ENCODE results near the gene SRP54. TPM values are rescaled to one million over a fixed set of nuclear protein-coding genes. Genes with fewer than 3 reads are reported as not detected.
"Not testable (repeated sequence)": the region's sequence is repeated elsewhere in the genome, so short reads cannot be mapped to it uniquely, and the experiment has no call there.

Gene SRP54
- total and polyA plus RNA-seq, 2 donors = 33.7 to 54.1 TPM

DNA sequence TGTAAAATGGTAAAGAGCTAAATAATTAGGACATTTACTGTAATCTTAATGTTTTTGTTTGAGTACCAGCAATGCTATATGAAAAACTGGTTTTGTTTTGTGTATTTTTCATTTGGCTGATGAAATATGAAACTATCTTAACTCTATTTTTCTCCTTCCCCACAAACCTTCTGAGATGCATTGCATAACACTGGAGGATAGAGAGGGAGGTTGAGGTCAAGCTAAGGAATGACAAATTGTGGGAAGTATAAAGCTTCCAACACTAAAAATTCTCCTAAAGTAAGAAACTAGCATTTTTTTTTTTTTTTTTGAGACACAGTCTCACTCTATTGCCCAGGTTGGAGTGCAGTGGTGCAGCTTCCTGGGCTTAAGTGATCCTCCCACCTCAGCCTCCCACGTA is 31.5 kb upstream of the SRP54 start:
- no peaks in the 10 kb centered on the region for H3K27me3 ChIP-seq (ENCODE audit: control insufficient read depth in 2 of 2, insufficient read depth in 1 of 2, low read length in 1 of 2)
- H3K9me3 ChIP-seq (ENCODE audit: control insufficient read depth in 2 of 2, insufficient read depth in 1 of 2, low read length in 1 of 2) = no peaks in the 10 kb centered on the region
- H3K4me3 ChIP-seq (ENCODE audit: low read length in 2 of 2) = no peak overlapping the region
- 100% methylated on average over 1 of the region's 1 CpG for WGBS
- no peak for DNase-seq (ENCODE audit: low read depth in 6 of 9, low spot score in 9 of 9)
- H3K27ac ChIP-seq (ENCODE audit: low read depth in 1 of 2, low read length in 1 of 2) = no peak overlapping the region
- H3K36me3 ChIP-seq (ENCODE audit: control insufficient read depth in 2 of 2, insufficient read depth in 2 of 2, low read length in 1 of 2) = peaks cover 11 to 13% of the 10 kb centered on the region in 2 donors
- H3K4me1 ChIP-seq (ENCODE audit: control insufficient read depth in 2 of 2, insufficient read depth in 2 of 2, low read length in 2 of 2) = no peaks in the 10 kb centered on the region

DNA sequence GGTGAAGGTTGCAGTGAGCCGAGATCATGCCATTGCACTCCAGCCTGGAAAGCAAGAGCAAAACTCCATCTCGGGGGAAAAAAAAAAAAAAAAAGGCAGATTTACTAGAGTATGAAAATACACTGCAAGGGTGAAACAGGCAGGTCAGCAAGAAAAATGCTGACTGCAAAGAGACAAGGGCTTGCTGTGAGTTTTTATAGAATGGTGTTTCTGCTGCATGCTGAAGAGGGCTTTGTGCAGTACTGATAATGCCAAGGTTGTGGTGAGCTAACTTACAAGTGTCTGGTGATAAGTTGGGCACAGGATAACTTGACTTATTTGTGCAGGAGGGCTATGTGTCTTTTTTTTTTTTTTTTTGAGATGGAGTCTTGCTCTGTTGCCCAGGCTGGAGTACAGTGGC is 25.9 kb upstream of the SRP54 start:
- DNase-seq (ENCODE audit: low read depth in 6 of 9, low spot score in 9 of 9) = no peak
- peaks cover 10 to 14% of the 10 kb centered on the region in 2 donors for H3K36me3 ChIP-seq (ENCODE audit: control insufficient read depth in 2 of 2, insufficient read depth in 2 of 2, low read length in 1 of 2)
- 69% methylated on average over 2 of the region's 2 CpGs for WGBS
- H3K4me1 ChIP-seq (ENCODE audit: control insufficient read depth in 2 of 2, insufficient read depth in 2 of 2, low read length in 2 of 2) = no peaks in the 10 kb centered on the region
- no peak overlapping the region for H3K27ac ChIP-seq (ENCODE audit: low read depth in 1 of 2, low read length in 1 of 2)
- H3K4me3 ChIP-seq (ENCODE audit: low read length in 2 of 2) = no peak overlapping the region
- H3K27me3 ChIP-seq (ENCODE audit: control insufficient read depth in 2 of 2, insufficient read depth in 1 of 2, low read length in 1 of 2) = no peaks in the 10 kb centered on the region
- no peaks in the 10 kb centered on the region for H3K9me3 ChIP-seq (ENCODE audit: control insufficient read depth in 2 of 2, insufficient read depth in 1 of 2, low read length in 1 of 2)

DNA sequence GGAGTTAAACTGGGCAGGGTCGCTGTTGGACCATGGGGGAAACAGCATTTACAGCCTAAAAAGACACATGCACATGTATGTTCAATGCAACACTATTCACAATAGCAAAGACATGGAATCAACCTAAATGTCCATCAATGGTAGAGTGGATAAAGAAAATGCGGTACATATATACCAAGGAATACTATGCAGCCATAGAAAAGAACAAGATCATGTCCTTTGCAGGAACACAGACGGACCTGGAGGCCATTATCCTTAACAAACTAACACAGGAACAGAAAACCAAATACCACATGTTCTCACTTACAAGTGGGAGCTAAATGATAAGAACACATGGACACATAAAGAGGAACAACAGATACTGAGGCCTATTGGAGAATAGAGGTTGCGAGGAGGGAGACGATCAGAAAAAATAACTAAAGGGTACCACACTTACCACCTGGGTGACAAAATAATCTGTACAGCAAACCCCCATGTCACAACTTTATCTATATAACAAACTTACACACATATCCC is 25.0 kb upstream of the SRP54 start:
- no peaks in the 10 kb centered on the region for H3K27me3 ChIP-seq (ENCODE audit: control insufficient read depth in 2 of 2, insufficient read depth in 1 of 2, low read length in 1 of 2)

DNA sequence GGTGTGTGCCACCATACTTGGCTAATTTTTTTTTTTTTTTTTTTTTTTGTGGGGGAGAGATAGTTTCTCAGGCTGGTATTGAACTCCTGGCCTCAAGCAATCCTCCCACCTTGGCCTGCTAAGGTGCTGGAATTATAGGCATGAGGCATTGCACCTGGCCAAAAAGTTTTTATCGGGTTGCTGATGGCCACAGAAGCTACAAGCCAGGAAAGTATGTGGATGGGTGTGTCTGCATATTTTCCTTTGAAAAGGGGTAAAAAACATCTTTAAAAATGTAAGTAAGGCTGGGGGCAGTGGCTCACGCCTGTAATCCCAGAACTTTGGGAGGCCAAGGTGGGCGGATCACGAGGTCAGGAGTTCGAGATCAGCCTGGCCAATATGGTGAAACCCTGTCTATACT is 20.7 kb upstream of the SRP54 start:
- WGBS = 91% methylated on average over 5 of the region's 5 CpGs
- not testable (repeated sequence) for DNase-seq (ENCODE audit: low read depth in 6 of 9, low spot score in 9 of 9); H3K9me3 ChIP-seq (ENCODE audit: control insufficient read depth in 2 of 2, insufficient read depth in 1 of 2, low read length in 1 of 2); H3K36me3 ChIP-seq (ENCODE audit: control insufficient read depth in 2 of 2, insufficient read depth in 2 of 2, low read length in 1 of 2); H3K27ac ChIP-seq (ENCODE audit: low read depth in 1 of 2, low read length in 1 of 2); H3K4me1 ChIP-seq (ENCODE audit: control insufficient read depth in 2 of 2, insufficient read depth in 2 of 2, low read length in 2 of 2); H3K27me3 ChIP-seq (ENCODE audit: control insufficient read depth in 2 of 2, insufficient read depth in 1 of 2, low read length in 1 of 2); H3K4me3 ChIP-seq (ENCODE audit: low read length in 2 of 2)

More for the DNA sequence above, 25.0 kb upstream of the SRP54 start:
- DNase-seq (ENCODE audit: low read depth in 6 of 9, low spot score in 9 of 9) = no peak
- 97% methylated on average over 5 of the region's 5 CpGs for WGBS
- Histone ChIP-seq H3K4me1 (ENCODE audit: control insufficient read depth in 2 of 2, insufficient read depth in 2 of 2, low read length in 2 of 2) (no peaks in the 10 kb centered on the region), H3K36me3 (ENCODE audit: control insufficient read depth in 2 of 2, insufficient read depth in 2 of 2, low read length in 1 of 2) (peaks cover 12 to 13% of the 10 kb centered on the region in 2 donors), H3K9me3 (ENCODE audit: control insufficient read depth in 2 of 2, insufficient read depth in 1 of 2, low read length in 1 of 2) (no peaks in the 10 kb centered on the region), H3K27ac (ENCODE audit: low read depth in 1 of 2, low read length in 1 of 2) (no peak overlapping the region), H3K4me3 (ENCODE audit: low read length in 2 of 2) (no peak overlapping the region)

DNA sequence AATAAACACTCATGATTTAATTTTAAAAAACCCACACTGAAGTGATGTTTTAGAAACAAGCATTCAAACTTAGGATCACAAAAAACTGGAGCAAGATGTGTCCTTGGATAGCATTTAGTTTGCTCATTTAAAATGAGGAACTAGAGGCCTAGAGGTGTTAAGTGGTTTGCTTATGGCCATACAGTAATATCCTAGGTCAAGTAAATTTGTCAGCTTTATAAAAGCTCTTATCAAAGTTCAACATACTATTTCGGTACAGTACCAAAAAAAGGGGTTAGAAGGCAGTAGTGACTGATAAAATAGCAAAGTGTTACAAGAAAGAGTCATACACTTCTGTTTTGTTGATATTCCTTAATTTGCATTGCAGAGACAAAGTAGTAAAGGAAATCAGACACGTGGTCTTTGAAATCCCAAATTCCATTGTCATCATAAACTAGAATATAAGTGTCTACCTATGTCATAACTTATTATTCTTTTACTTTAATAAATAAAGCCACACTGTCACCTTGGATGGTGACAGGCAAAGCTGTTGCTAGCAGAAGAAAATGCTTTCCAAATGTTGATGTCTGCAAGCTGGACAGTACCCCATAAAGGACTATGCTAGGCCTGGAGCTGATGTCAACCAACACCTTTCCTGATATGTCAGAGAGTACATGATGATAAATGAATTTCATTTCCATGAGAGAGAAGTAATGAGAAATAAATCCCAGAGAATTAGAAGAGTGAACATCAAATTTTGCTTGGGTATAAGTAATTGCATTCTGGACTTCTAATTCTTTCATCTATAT is 17.6 kb upstream of the SRP54 start:
- Histone ChIP-seq H3K4me1 (ENCODE audit: control insufficient read depth in 2 of 2, insufficient read depth in 2 of 2, low read length in 2 of 2) (no peaks in the 10 kb centered on the region), H3K27ac (ENCODE audit: low read depth in 1 of 2, low read length in 1 of 2) (no peak overlapping the region), H3K27me3 (ENCODE audit: control insufficient read depth in 2 of 2, insufficient read depth in 1 of 2, low read length in 1 of 2) (no peaks in the 10 kb centered on the region), H3K9me3 (ENCODE audit: control insufficient read depth in 2 of 2, insufficient read depth in 1 of 2, low read length in 1 of 2) (no peaks in the 10 kb centered on the region), H3K36me3 (ENCODE audit: control insufficient read depth in 2 of 2, insufficient read depth in 2 of 2, low read length in 1 of 2) (peaks cover 4 to 6% of the 10 kb centered on the region in 2 donors), H3K4me3 (ENCODE audit: low read length in 2 of 2) (no peak overlapping the region)
- 94% methylated on average over 2 of the region's 2 CpGs for WGBS
- DNase-seq (ENCODE audit: low read depth in 6 of 9, low spot score in 9 of 9) = no peak

DNA sequence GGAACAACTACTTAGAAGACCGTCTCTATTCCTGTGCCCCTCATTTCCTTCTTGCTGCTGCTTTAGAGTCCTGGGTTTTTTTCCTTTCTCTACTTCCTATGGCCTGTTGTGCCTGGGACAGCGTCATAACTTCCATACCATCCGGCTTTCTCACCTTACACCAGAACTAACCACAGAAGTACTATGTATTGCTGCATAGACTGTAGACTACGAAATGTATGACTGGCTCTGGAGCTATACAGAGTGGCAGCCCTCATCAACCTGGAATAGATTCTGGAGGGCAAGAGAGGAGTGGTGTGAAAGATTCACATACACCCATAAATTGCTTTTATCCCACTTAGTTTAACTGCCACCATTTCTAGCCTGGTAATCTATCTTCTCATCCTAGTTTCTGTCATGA is 16.9 kb upstream of the SRP54 start:
- Histone ChIP-seq H3K4me1 (ENCODE audit: control insufficient read depth in 2 of 2, insufficient read depth in 2 of 2, low read length in 2 of 2) (no peaks in the 10 kb centered on the region), H3K9me3 (ENCODE audit: control insufficient read depth in 2 of 2, insufficient read depth in 1 of 2, low read length in 1 of 2) (no peaks in the 10 kb centered on the region), H3K27ac (ENCODE audit: low read depth in 1 of 2, low read length in 1 of 2) (no peak overlapping the region), H3K36me3 (ENCODE audit: control insufficient read depth in 2 of 2, insufficient read depth in 2 of 2, low read length in 1 of 2) (peaks cover 4 to 6% of the 10 kb centered on the region in 2 donors), H3K27me3 (ENCODE audit: control insufficient read depth in 2 of 2, insufficient read depth in 1 of 2, low read length in 1 of 2) (no peaks in the 10 kb centered on the region), H3K4me3 (ENCODE audit: low read length in 2 of 2) (no peak overlapping the region)
- DNase-seq (ENCODE audit: low read depth in 6 of 9, low spot score in 9 of 9) = no peak
- WGBS = 99% methylated on average over 4 of the region's 4 CpGs

DNA sequence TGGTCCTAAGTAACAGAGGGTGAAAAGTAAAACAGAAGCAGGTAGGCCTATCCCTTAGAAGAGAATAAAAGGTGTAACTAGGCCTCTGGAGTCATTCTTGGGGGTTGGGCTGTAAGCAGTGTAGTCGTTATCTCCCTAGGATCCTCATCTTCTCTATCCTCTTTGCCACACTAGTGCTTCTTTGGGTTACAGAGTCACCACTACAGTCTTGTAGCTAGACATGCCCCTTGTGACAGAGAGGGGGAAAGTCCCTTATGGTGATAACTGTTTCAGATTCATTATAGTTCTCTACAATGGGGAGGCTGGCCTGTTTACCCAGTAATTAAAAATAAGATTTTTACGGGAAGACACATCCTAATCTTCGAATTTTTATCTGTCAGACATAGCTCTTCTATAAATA is 16.4 kb upstream of the SRP54 start:
- Histone ChIP-seq H3K27ac (ENCODE audit: low read depth in 1 of 2, low read length in 1 of 2) (no peak overlapping the region), H3K36me3 (ENCODE audit: control insufficient read depth in 2 of 2, insufficient read depth in 2 of 2, low read length in 1 of 2) (peaks cover 4 to 6% of the 10 kb centered on the region in 2 donors), H3K4me3 (ENCODE audit: low read length in 2 of 2) (no peak overlapping the region), H3K27me3 (ENCODE audit: control insufficient read depth in 2 of 2, insufficient read depth in 1 of 2, low read length in 1 of 2) (no peaks in the 10 kb centered on the region), H3K4me1 (ENCODE audit: control insufficient read depth in 2 of 2, insufficient read depth in 2 of 2, low read length in 2 of 2) (no peaks in the 10 kb centered on the region), H3K9me3 (ENCODE audit: control insufficient read depth in 2 of 2, insufficient read depth in 1 of 2, low read length in 1 of 2) (no peaks in the 10 kb centered on the region)
- DNase-seq (ENCODE audit: low read depth in 6 of 9, low spot score in 9 of 9) = no peak
- WGBS = 95% methylated on average over 3 of the region's 3 CpGs

DNA sequence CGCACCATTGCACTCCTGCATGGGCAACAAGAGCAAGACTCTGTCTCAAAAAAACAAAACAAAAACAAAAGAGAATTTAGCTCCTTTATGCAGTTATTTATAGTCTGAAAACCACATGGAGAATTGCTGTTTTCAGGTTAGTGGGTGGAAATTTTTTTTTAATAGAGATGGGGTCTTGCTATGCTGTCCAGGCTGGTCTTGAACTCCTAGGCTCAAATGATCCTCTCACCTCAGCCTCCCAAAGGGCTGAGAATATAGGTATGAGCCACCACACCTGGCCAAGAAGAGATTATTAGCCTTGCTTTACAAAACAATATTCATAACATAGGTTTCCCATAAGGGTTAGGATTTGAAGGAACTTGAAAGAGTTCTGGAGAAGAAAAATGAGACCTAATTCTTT is 12.1 kb upstream of the SRP54 start:
- Histone ChIP-seq H3K36me3 (ENCODE audit: control insufficient read depth in 2 of 2, insufficient read depth in 2 of 2, low read length in 1 of 2) (peaks cover 3% of the 10 kb centered on the region in 2 donors), H3K4me1 (ENCODE audit: control insufficient read depth in 2 of 2, insufficient read depth in 2 of 2, low read length in 2 of 2) (no peaks in the 10 kb centered on the region), H3K27me3 (ENCODE audit: control insufficient read depth in 2 of 2, insufficient read depth in 1 of 2, low read length in 1 of 2) (no peaks in the 10 kb centered on the region), H3K9me3 (ENCODE audit: control insufficient read depth in 2 of 2, insufficient read depth in 1 of 2, low read length in 1 of 2) (no peaks in the 10 kb centered on the region), H3K27ac (ENCODE audit: low read depth in 1 of 2, low read length in 1 of 2) (no peak overlapping the region), H3K4me3 (ENCODE audit: low read length in 2 of 2) (no peak overlapping the region)
- 100% methylated on average over 1 of the region's 1 CpG for WGBS
- DNase-seq (ENCODE audit: low read depth in 6 of 9, low spot score in 9 of 9) = no peak

DNA sequence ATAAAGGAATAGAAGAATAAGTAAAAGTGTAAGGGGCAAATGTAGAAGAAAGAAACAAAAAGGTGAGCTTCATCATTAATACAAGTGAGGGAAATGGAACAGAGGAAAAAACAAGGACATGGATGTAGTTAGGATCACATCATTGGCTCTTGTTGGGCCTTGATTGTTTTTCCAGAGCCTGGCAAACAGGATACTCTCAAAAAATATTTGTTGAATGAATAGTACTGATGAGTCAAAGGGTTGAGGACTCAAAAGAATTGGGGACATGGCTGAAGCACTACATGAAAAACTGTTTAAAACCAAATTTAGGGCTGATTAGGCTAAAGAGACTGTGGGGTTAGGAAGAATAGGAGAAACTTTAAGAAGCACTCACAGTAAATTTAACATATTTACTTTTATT is 11.4 kb upstream of the SRP54 start:
- Histone ChIP-seq H3K4me3 (ENCODE audit: low read length in 2 of 2) (no peak overlapping the region), H3K4me1 (ENCODE audit: control insufficient read depth in 2 of 2, insufficient read depth in 2 of 2, low read length in 2 of 2) (no peaks in the 10 kb centered on the region), H3K9me3 (ENCODE audit: control insufficient read depth in 2 of 2, insufficient read depth in 1 of 2, low read length in 1 of 2) (no peaks in the 10 kb centered on the region), H3K27me3 (ENCODE audit: control insufficient read depth in 2 of 2, insufficient read depth in 1 of 2, low read length in 1 of 2) (no peaks in the 10 kb centered on the region), H3K36me3 (ENCODE audit: control insufficient read depth in 2 of 2, insufficient read depth in 2 of 2, low read length in 1 of 2) (peaks cover 3 to 6% of the 10 kb centered on the region in 2 donors), H3K27ac (ENCODE audit: low read depth in 1 of 2, low read length in 1 of 2) (no peak overlapping the region)
- no peak for DNase-seq (ENCODE audit: low read depth in 6 of 9, low spot score in 9 of 9)

Data from thymus (tissue), 11 donors.